ENCODE data around the gene ZFAND3.

ZFAND3 gene

GRCh38 chr6:37799263-37799644 lies 20.3 kb upstream of the ZFAND3 start:
- TF ChIP-seq, protein P1, sequence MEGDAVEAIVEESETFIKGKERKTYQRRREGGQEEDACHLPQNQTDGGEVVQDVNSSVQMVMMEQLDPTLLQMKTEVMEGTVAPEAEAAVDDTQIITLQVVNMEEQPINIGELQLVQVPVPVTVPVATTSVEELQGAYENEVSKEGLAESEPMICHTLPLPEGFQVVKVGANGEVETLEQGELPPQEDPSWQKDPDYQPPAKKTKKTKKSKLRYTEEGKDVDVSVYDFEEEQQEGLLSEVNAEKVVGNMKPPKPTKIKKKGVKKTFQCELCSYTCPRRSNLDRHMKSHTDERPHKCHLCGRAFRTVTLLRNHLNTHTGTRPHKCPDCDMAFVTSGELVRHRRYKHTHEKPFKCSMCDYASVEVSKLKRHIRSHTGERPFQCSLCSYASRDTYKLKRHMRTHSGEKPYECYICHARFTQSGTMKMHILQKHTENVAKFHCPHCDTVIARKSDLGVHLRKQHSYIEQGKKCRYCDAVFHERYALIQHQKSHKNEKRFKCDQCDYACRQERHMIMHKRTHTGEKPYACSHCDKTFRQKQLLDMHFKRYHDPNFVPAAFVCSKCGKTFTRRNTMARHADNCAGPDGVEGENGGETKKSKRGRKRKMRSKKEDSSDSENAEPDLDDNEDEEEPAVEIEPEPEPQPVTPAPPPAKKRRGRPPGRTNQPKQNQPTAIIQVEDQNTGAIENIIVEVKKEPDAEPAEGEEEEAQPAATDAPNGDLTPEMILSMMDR (IDR thresholded peaks at IDR 0.05; ENCODE audit: low read depth, low read length) = no peak
- DNase-seq (ENCODE audit: extremely low read depth, low read depth) = no peak

GRCh38 chr6:37800703-37801604 lies 18.6 kb upstream of the ZFAND3 start:
- DNase-seq (ENCODE audit: extremely low read depth, low read depth) = no peak
- TF ChIP-seq, protein P1 (IDR thresholded peaks at IDR 0.05; ENCODE audit: low read depth, low read length) = no peak

GRCh38 chr6:37801605-37801940 lies 18.0 kb upstream of the ZFAND3 start:
- no peak for DNase-seq (ENCODE audit: extremely low read depth, low read depth)
- TF ChIP-seq, protein P1 (IDR thresholded peaks at IDR 0.05; ENCODE audit: low read depth, low read length) = no peak

- TF ChIP-seq, protein P1 (IDR thresholded peaks at IDR 0.05; ENCODE audit: low read depth, low read length) = no peak
Observed at GRCh38 chr6:37802810-37803209, 16.7 kb upstream of the ZFAND3 start.

GRCh38 chr6:37804586-37804985 lies 14.9 kb upstream of the ZFAND3 start:
- TF ChIP-seq, protein P1 (IDR thresholded peaks at IDR 0.05; ENCODE audit: low read depth, low read length) = no peak
- no peak for DNase-seq (ENCODE audit: extremely low read depth, low read depth)

More at GRCh38 chr6:37802810-37803209, 16.7 kb upstream of the ZFAND3 start:
- DNase-seq (ENCODE audit: extremely low read depth, low read depth) = no peak

DNA sequence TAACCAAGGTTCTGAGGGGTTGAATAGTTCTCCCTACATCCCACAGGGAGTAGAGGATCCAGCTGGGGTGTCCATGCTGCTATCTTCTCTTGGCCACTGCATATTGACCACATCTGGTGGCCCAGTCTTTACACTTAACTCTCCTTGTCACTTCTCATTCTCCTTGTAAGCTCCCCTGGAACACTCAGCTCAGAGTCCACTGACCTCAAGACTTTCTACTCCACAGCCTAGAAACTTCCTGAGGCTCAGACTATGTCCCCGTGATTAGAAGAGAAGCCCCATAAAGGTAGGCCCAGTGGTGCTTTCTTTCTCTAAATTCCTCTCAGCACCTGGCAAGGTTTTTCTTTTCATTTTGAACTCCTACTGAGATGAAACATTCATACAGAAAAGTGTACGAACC lies 13.3 kb upstream of the ZFAND3 start:
- TF ChIP-seq, protein P1 (IDR thresholded peaks at IDR 0.05; ENCODE audit: low read depth, low read length) = no peak
- no peak for DNase-seq (ENCODE audit: extremely low read depth, low read depth)

DNA sequence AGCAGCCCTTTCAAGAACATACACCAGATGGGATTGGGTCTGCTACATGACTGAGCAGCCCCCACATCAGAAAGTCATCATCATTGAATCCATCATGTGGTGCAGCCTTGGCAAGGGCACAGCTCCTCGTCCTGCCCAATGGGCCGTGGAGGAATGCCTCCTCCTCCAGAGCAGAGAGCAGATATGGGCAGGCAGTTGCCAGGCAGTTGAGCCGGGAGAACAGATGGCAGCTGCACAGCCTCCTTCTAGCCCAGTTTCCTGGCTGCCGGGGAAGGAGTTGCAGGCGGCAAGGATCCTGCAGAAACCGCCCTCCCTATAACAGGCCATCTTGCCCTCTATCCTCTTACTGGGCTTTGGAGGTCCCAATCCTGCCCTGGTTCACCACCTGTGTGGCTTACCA lies 11.9 kb upstream of the ZFAND3 start:
- DNase-seq (ENCODE audit: extremely low read depth, low read depth) = no peak

More for the DNA sequence above, 11.9 kb upstream of the ZFAND3 start:
- TF ChIP-seq, protein P1 (IDR thresholded peaks at IDR 0.05; ENCODE audit: low read depth, low read length) = no peak; the same call in 1 of the 2 replicates

Measured in AG09319 (cell line).